OCI-LY7 (cell line): ENCODE data around the gene ZMIZ1. TPM values are rescaled to one million over a fixed set of nuclear protein-coding genes. Genes with fewer than 3 reads are reported as not detected.

Experiments
- BruUV-seq: library from RNA; stranded (reverse); fragments of 400-500 nt; replicated peaks from 2 replicates; lab custom pipeline; 2021; lab: Mats Ljungman, UMichigan
- CTCF ChIA-PET: fragments of 300-600 bp; sonication (Branson Sonifier 250); formaldehyde crosslinking; loops from one replicate; lab custom pipeline; 2022; ENCODE audit warnings: antibody characterized with exemption; ENCODE audit not compliant: unreplicated experiment; lab: Charles Lee
- POLR2A ChIA-PET: fragments of 300-600 bp; sonication (Branson Sonifier 250); formaldehyde crosslinking; loops from one replicate; lab custom pipeline; 2022; ENCODE audit warnings: antibody characterized with exemption; lab: Charles Lee
- DNase-seq: peaks from one replicate; pipeline ENCODE4 v3.0.0-alpha.2; 2015; ENCODE audit warnings: low spot score
- H2AFZ ChIP-seq: fragments of 200-600 bp; sonication (generic), shearing (Covaris generic); 2 replicates; pipeline ENCODE4 v1.6.1; 2014; ENCODE audit warnings: mild to moderate bottlenecking, antibody characterized with exemption, low read length, moderate library complexity
- H3K27ac ChIP-seq: fragments of 200-600 bp; sonication (generic); 2 replicates; pipeline ENCODE4 v1.5.1; 2014; ENCODE audit warnings: mixed run types, low read depth, mild to moderate bottlenecking, moderate library complexity, low read length, inconsistent platforms; ENCODE audit not compliant: poor library complexity, severe bottlenecking
- H3K36me3 ChIP-seq: fragments of 200-600 bp; sonication (generic); 2 replicates; pipeline ENCODE4 v1.6.1; 2014; ENCODE audit warnings: mild to moderate bottlenecking, antibody characterized with exemption, low read length, moderate library complexity, mixed read lengths; ENCODE audit not compliant: insufficient read depth
- H3K4me1 ChIP-seq: fragments of 200-600 bp; sonication (generic); 2 replicates; pipeline ENCODE4 v1.5.1; 2014; ENCODE audit warnings: mild to moderate bottlenecking, low read length; ENCODE audit not compliant: insufficient read depth, poor library complexity, severe bottlenecking
- H3K4me2 ChIP-seq: fragments of 200-600 bp; sonication (generic); 2 replicates; pipeline ENCODE4 v1.6.1; 2014; ENCODE audit warnings: mild to moderate bottlenecking, low read length
- H3K4me3 ChIP-seq: fragments of 200-600 bp; sonication (generic); 2 replicates; pipeline ENCODE4 v1.5.1; 2014; ENCODE audit warnings: mild to moderate bottlenecking, low read depth, low read length; ENCODE audit not compliant: poor library complexity, severe bottlenecking
- H3K79me2 ChIP-seq: fragments of 200-600 bp; sonication (generic); 2 replicates; pipeline ENCODE4 v1.6.1; 2016; ENCODE audit warnings: low read depth, mild to moderate bottlenecking, low read length, moderate library complexity, mixed read lengths; ENCODE audit not compliant: insufficient read depth
- H3K9me2 ChIP-seq: fragments of 200-600 bp; sonication (generic); 2 replicates; pipeline ENCODE4 v1.6.1; 2016; ENCODE audit warnings: mild to moderate bottlenecking, low read length, mixed read lengths; ENCODE audit not compliant: insufficient read depth
- H3K9me3 ChIP-seq: fragments of 200-600 bp; sonication (generic); 2 replicates; pipeline ENCODE4 v1.6.1; 2014; ENCODE audit warnings: mild to moderate bottlenecking, mixed run types, low read length, mixed read lengths
- H4K20me1 ChIP-seq: fragments of 200-600 bp; sonication (generic); 2 replicates; pipeline ENCODE4 v1.6.1; 2014; ENCODE audit warnings: mild to moderate bottlenecking, antibody characterized with exemption, low read length, moderate library complexity, mixed read lengths; ENCODE audit not compliant: insufficient read depth
- CTCF ChIP-seq: fragments of 200-600 bp; sonication (generic); conservative IDR thresholded peaks from 2 replicates; pipeline ENCODE4 v1.5.1; 2014; ENCODE audit warnings: mild to moderate bottlenecking, antibody characterized with exemption, low read length, moderate library complexity, mixed read lengths
- EZH2phosphoT487 ChIP-seq: fragments of 200-600 bp; sonication (generic); IDR thresholded peaks from 2 replicates; pipeline ENCODE4 v1.6.1; 2018; ENCODE audit warnings: low read depth, borderline replicate concordance, mild to moderate bottlenecking, mixed run types, antibody characterized with exemption, low read length, moderate library complexity, mixed read lengths
- intact Hi-C: fragments of 100-400 bp; cut with micrococcal nuclease; formaldehyde crosslinking; loops from one replicate; pipeline ENCODE4 v1.10.0; 2022; ENCODE audit not compliant: unreplicated experiment
- total RNA-seq, 2 experiments: library from RNA; depleted of rRNA in 1 of 2; stranded (reverse); fragments of >200 nt in 1 of 2; shearing (Covaris generic) in 1 of 2; gene quantifications; 2 replicates each; pipeline ENCODE4 v1.2.3, GENCODE V29; 2014 to 2022

ZMIZ1 gene
- total RNA-seq, 2 experiments from 2014 or later: 20.4 to 66.9 TPM

GRCh38 chr10:79354615-79355014 is 285.8 kb downstream of the ZMIZ1 start:
- Histone ChIP-seq H2AFZ (no peak overlapping the region), H3K9me3 (no peaks in the 10 kb centered on the region), H3K27ac (no peak overlapping the region), H3K9me2 (no peaks in the 10 kb centered on the region), H4K20me1 (no peaks in the 10 kb centered on the region; the same call in 1 of the 2 replicates), H3K79me2 (peaks cover 2% of the 10 kb centered on the region; the same call in 1 of the 2 replicates), H3K36me3 (peaks cover 75% of the 10 kb centered on the region), H3K4me2 (no peak overlapping the region), H3K4me3 (no peak overlapping the region), H3K4me1 (no peaks in the 10 kb centered on the region)
- ChIA-PET CTCF (no interaction called here), POLR2A (no interaction called here)
- TF ChIP-seq EZH2phosphoT487 (no peak), CTCF (no peak)
- intact Hi-C loops: no loop called here
- no peak for DNase-seq
- no TSS peak for BruUV-seq

DNA sequence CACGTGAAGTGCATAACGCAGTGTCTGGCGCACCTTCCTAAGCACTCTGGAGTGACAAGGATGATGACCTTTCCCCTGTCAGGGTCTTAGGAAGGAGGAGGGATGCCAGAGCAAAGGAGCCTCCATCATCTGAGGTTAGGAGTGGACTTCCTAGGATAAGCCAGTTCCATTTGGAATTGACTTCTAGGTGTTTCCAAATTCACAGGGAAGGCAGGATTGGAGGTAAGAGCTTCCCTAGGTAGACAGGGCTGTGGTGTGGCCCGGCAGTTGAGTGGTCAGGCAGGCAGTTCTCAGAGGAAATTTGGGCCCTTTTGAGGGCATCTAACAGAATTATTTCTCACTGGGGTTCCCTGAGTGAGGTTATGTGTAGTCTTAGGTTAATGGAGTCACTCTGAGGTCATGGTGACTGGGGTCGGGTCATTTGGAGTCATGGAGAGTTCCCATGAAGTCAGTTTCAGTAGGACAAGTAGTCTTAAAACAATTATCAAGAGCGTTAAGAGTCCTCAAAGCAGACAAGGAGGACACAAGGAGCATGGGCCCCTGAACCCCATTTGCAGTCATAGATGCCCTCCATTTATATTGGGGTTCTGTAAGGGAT is 286.8 kb downstream of the ZMIZ1 start:
- Histone ChIP-seq H3K4me3 (no peak overlapping the region), H2AFZ (no peak overlapping the region), H3K9me3 (no peaks in the 10 kb centered on the region), H3K27ac (no peak overlapping the region), H3K36me3 (peaks cover 66% of the 10 kb centered on the region), H4K20me1 (no peaks in the 10 kb centered on the region; the same call in 1 of the 2 replicates), H3K4me2 (no peak overlapping the region), H3K9me2 (no peaks in the 10 kb centered on the region), H3K79me2 (no peaks in the 10 kb centered on the region), H3K4me1 (no peaks in the 10 kb centered on the region)
- intact Hi-C loops: no loop called here
- POLR2A ChIA-PET: no interaction called here
- TF ChIP-seq EZH2phosphoT487 (no peak), CTCF (no peak)
- no TSS peak for BruUV-seq
- CTCF ChIA-PET: no interaction called here
- no peak for DNase-seq

- no peak overlapping the region for H3K27ac ChIP-seq
- peaks cover 60% of the 10 kb centered on the region for H3K36me3 ChIP-seq
- no peak for DNase-seq
- H3K9me3 ChIP-seq: no peaks in the 10 kb centered on the region
- H4K20me1 ChIP-seq: no peaks in the 10 kb centered on the region; the same call in 1 of the 2 replicates
- H3K4me3 ChIP-seq: no peak overlapping the region
- CTCF ChIA-PET: no interaction called here
- no peaks in the 10 kb centered on the region for H3K79me2 ChIP-seq
- intact Hi-C loops: no loop called here
- no peaks in the 10 kb centered on the region for H3K4me1 ChIP-seq
- TF ChIP-seq EZH2phosphoT487 (no peak), CTCF (no peak)
- H3K4me2 ChIP-seq: no peak overlapping the region
- H2AFZ ChIP-seq: no peak overlapping the region
- POLR2A ChIA-PET: no interaction called here
- H3K9me2 ChIP-seq: no peaks in the 10 kb centered on the region
- BruUV-seq: no TSS peak
Measured at GRCh38 chr10:79356104-79356503, 287.3 kb downstream of the ZMIZ1 start.
